Measurements from ENCODE around the gene CNST. TPM values are rescaled to one million over a fixed set of nuclear protein-coding genes. Genes with fewer than 3 reads are reported as not detected.

Gene CNST
- total and polyA plus RNA-seq, 2 of the 13 experiments (the other 11 are each of a cell fraction or from before 2014, with no cell fraction given): 6.3 to 12.4 TPM

- no peak for TF ChIP-seq ZNF670 (CRISPR knock-in tag; IDR thresholded peaks at IDR 0.05; ENCODE audit: borderline replicate concordance)
- TF ChIP-seq CCDC6 (CRISPR knock-in tag; IDR thresholded peaks at IDR 0.05): no peak
- TF ChIP-seq AFF4 (CRISPR knock-in tag; IDR thresholded peaks at IDR 0.05): no peak
- no peak for TF ChIP-seq ZMAT5 (CRISPR knock-in tag; IDR thresholded peaks at IDR 0.05; ENCODE audit: borderline replicate concordance, low read depth)
- no peak for TF ChIP-seq NFIC (IDR thresholded peaks at IDR 0.05; ENCODE audit: low read length)
- TF ChIP-seq ZBTB14 (CRISPR knock-in tag; IDR thresholded peaks at IDR 0.05): no peak
- TF ChIP-seq PPARG (CRISPR knock-in tag; conservative IDR thresholded peaks at IDR 0.05): no peak
- TF ChIP-seq PCBP2 (optimal IDR thresholded peaks at IDR 0.05; ENCODE audit: low read depth, low read length, poor library complexity, severe bottlenecking): no peak
- TF ChIP-seq ZNF136 (CRISPR knock-in tag; IDR thresholded peaks at IDR 0.05; ENCODE audit: low read depth): no peak
- TF ChIP-seq ZNF335 (CRISPR knock-in tag; IDR thresholded peaks at IDR 0.05): no peak
- no peak for TF ChIP-seq SRSF4 (IDR thresholded peaks at IDR 0.05; ENCODE audit: low read depth, low read length, poor library complexity, severe bottlenecking)
- TF ChIP-seq ZEB1 (IDR thresholded peaks at IDR 0.05; ENCODE audit: insufficient replicate concordance, low read depth): peak; percentile 79
- no peak for TF ChIP-seq PREB (CRISPR knock-in tag; IDR thresholded peaks at IDR 0.05)
- TF ChIP-seq MIER3 (CRISPR knock-in tag; IDR thresholded peaks at IDR 0.05; ENCODE audit: borderline replicate concordance): no peak
- 0 out of 2 replicates have a peak, but pooled peaks have one; percentile 39 for TF ChIP-seq ELF4 (CRISPR knock-in tag; IDR thresholded peaks at IDR 0.05; ENCODE audit: borderline replicate concordance)
- no peak for TF ChIP-seq THYN1 (CRISPR knock-in tag; IDR thresholded peaks at IDR 0.05; ENCODE audit: borderline replicate concordance, low read depth)
- no peak for TF ChIP-seq ZSCAN30 (CRISPR knock-in tag; IDR thresholded peaks at IDR 0.05)
- no peak for TF ChIP-seq KLF13 (CRISPR knock-in tag; IDR thresholded peaks at IDR 0.05)
- TF ChIP-seq CENPBD1 (CRISPR knock-in tag; IDR thresholded peaks at IDR 0.05; ENCODE audit: borderline replicate concordance, low read depth): no peak
- no peak for TF ChIP-seq E2F2 (CRISPR knock-in tag; IDR thresholded peaks at IDR 0.05; ENCODE audit: borderline replicate concordance)
These were observed 145.3 kb downstream of the CNST start (continued) for GRCh38 chr1:246711548-246712003.

Measured in HepG2 (cell line).